Breast epithelium (tissue), 4 donors: ENCODE results near the gene ROMO1. TPM values are rescaled to one million over a fixed set of nuclear protein-coding genes. Genes with fewer than 3 reads are reported as not detected.

ENCODE experiments used
- DNase-seq, 2 donors: peaks; one replicate each; pipeline ENCODE4 v3.0.0-alpha.2; 2019; ENCODE audit warnings: low spot score in 2 of 2
- H3K27ac ChIP-seq, 2 donors: fragments of 200-600 bp; sonication (generic) in 1 of 2; one replicate each; pipeline ENCODE4 v1.5.1; 2016 to 2019; ENCODE audit warnings: mild to moderate bottlenecking in 1 of 2
- H3K27me3 ChIP-seq, 2 donors: fragments of 200-600 bp; sonication (generic) in 1 of 2; one replicate each; pipeline versions ENCODE4 v1.5.1 to v1.6.0; 2017 to 2019; ENCODE audit warnings: control low read depth in 1 of 2, mild to moderate bottlenecking in 1 of 2
- H3K36me3 ChIP-seq: fragments of 200-600 bp; one replicate; pipeline ENCODE4 v1.5.1; 2019
- H3K4me1 ChIP-seq, 2 donors: fragments of 200-600 bp; sonication (generic); one replicate each; pipeline ENCODE4 v1.5.1; 2016 to 2019; ENCODE audit warnings: control low read depth in 1 of 2
- H3K4me3 ChIP-seq, 3 donors: fragments of 200-600 bp; sonication (generic); 1 replicate in 2 of 3; 2 replicates in 1 of 3; pipeline ENCODE4 v1.5.1; 2016 to 2019; ENCODE audit warnings: mild to moderate bottlenecking in 3 of 3, moderate library complexity in 2 of 3
- H3K9me3 ChIP-seq, 2 donors: fragments of 200-600 bp; sonication (generic) in 1 of 2; one replicate each; pipeline ENCODE4 v1.5.1; 2016 to 2019; ENCODE audit warnings: control low read depth in 1 of 2
- CTCF ChIP-seq, 3 donors: fragments of 450-650 bp; IDR thresholded peaks; one replicate each; pipeline ENCODE4 v1.5.1; 2016 to 2017; ENCODE audit warnings: antibody characterized with exemption in 3 of 3, mild to moderate bottlenecking in 3 of 3, moderate library complexity in 3 of 3
- POLR2A ChIP-seq: fragments of 450-650 bp; IDR thresholded peaks from one replicate; pipeline ENCODE4 v1.6.1; 2016; ENCODE audit warnings: antibody characterized with exemption, mild to moderate bottlenecking, moderate library complexity
- POLR2AphosphoS5 ChIP-seq, 3 donors: sonication (generic); formaldehyde crosslinking; IDR thresholded peaks; one replicate each; pipeline ENCODE4 v1.6.1; 2017; ENCODE audit warnings: antibody characterized with exemption in 3 of 3
- intact Hi-C: fragments of 100-400 bp; cut with DNase I; formaldehyde crosslinking; loops from one replicate; pipeline ENCODE4 v1.15.1; 2023; ENCODE audit warnings: low total_unique reads
- total RNA-seq, 3 donors: library from RNA; depleted of rRNA; stranded (reverse); fragments of >200 nt; gene quantifications; one replicate each; pipeline ENCODE4 v1.1.0, GENCODE V29; 2016

The ROMO1 gene
- total RNA-seq, 3 donors from 2014 or later: 231 to 348 (median 306) TPM

DNA sequence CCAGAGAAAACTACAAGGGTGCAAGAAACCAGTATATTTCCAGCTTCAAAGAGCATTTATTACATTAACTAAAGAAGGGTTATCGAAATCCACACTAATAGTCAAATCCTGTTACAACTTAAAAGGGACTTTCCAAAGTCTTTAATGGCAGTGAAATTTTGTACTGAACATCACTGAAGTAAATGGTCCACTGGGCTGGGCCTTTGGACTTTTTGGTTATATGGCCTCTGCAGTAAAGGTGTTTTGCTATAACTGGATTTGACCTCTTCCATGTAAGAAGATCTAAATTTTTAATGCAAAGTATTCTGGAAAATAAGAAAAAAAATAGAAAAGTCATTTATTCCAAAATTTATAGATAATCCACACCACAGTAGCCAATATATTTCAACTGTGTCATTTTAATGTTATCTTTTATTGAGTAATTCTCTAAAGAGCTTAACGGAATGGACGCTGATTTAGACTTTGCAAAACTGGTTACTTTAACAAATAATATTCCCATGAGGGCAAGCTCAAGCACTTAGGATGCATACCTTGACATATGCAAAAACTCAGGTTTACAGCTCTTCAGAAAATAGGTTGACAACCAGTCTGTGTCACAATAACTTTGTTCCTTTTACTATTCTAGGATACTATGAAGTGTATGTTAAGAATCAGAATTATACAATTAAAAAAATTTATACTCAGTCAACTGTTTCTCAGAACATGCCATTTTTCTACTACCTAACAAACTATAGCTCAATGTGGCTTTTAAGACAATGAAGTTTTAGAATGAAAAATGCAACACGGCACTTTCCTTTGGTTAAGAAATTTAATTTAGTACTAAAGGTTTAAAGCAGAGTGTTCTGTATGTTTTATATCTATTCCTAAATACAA is 35.8 kb downstream of the ROMO1 start:
- intact Hi-C loops: loop anchor here (5.0 kb wide), 1 partner anchor 277 kb away; no protein-coding TSS in a partner anchor
- H3K4me3 ChIP-seq: no peak overlapping the region
- peaks cover 5 to 31% of the 10 kb centered on the region in 2 donors for H3K4me1 ChIP-seq
- H3K36me3 ChIP-seq: peaks cover 15% of the 10 kb centered on the region
- H3K27ac ChIP-seq: no peak overlapping the region
- no peaks in the 10 kb centered on the region for H3K9me3 ChIP-seq
- DNase-seq: no peak
- H3K27me3 ChIP-seq: no peaks in the 10 kb centered on the region
- TF ChIP-seq POLR2AphosphoS5 (IDR thresholded peaks at IDR 0.05) (no peak), CTCF (IDR thresholded peaks at IDR 0.05) (no peak), POLR2A (no peak)

- H3K4me3 ChIP-seq: peak overlapping the region in 2 of 3 donors; percentile 9 to 21
- no peaks in the 10 kb centered on the region for H3K27me3 ChIP-seq
- TF ChIP-seq POLR2A (no peak), CTCF (IDR thresholded peaks at IDR 0.05) (no peak), POLR2AphosphoS5 (IDR thresholded peaks at IDR 0.05) (no peak)
- intact Hi-C loops: loop anchor here (5.0 kb wide), 1 partner anchor 276 kb away; no protein-coding TSS in a partner anchor
- H3K4me1 ChIP-seq: peaks cover 5 to 21% of the 10 kb centered on the region in 2 donors
- H3K27ac ChIP-seq: peak overlapping the region in 1 of 2 donors; percentile 36
- H3K9me3 ChIP-seq: no peaks in the 10 kb centered on the region
- peaks cover 9% of the 10 kb centered on the region for H3K36me3 ChIP-seq
- no peak for DNase-seq
Observed at GRCh38 chr20:35735826-35736470, 36.7 kb downstream of the ROMO1 start.

DNA sequence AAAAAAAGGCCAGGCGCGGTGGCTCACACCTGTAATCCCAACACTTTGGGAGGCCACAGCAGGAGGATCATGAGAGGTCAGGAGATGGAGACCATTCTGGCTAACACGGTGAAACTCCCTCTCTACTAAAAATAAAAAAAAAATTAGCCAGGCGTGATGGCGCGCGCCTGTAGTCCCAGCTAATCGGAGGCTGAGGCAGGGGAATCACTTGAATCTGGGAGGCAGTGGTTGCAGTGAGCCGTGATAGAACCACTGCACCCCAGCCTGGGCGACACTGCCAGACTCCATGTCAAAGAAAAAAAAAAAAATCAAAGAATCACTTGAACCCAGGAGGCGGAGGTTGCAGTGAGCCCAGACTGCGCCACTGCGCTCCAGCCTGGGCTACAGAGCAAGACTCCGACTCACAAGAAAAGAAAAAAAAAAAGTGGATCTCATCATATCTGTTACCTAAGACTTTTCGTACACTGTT is 38.7 kb downstream of the ROMO1 start:
- H3K9me3 ChIP-seq: no peaks in the 10 kb centered on the region
- H3K27ac ChIP-seq: no peak overlapping the region
- H3K36me3 ChIP-seq: peaks cover 9% of the 10 kb centered on the region
- intact Hi-C loops: loop anchor here (5.0 kb wide), 1 partner anchor 274 kb away; no protein-coding TSS in a partner anchor
- TF ChIP-seq POLR2AphosphoS5 (IDR thresholded peaks at IDR 0.05): peak in 1 of 3 donors; percentile 6
- TF ChIP-seq CTCF (IDR thresholded peaks at IDR 0.05): no peak
- DNase-seq: no peak
- peaks cover 5 to 18% of the 10 kb centered on the region in 2 donors for H3K4me1 ChIP-seq
- no peak overlapping the region for H3K4me3 ChIP-seq
- no peaks in the 10 kb centered on the region for H3K27me3 ChIP-seq

DNA sequence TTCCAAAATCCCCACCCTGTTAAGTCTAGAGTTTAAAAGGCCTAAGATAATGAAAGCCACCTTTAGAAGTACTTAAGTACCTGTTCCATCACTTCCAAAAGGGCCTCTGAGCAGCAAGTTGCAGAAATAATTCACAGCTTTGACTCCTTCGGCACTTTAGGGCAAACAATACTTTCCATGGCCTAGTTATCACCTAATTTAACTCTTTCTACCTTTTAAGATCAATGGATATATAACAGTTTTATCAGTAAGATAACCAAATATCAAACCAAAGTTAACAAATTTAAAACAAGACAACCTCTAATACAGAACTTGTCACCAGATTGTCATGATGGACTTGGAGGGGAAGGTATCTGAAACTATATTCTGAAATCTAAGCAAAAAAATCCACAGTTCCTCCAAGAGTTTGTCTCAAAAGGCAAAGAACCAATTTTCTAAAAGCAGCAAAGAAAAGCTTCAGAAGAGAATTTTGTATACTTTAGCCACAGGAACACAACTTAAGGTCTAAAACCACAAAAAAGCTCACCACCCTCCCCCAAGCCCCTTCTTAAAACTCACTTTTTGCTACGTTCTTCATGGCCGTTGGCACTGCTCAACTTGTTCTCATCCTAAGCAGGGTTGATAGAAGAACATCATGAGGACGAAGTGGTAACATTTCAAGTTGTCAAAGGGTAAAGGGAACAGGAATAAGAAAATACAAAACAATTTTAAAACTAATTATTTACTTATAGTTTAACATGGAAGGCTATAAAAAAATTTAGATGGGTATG is 39.4 kb downstream of the ROMO1 start:
- H3K27me3 ChIP-seq: no peaks in the 10 kb centered on the region
- H3K27ac ChIP-seq: peak overlapping the region in 1 of 2 donors; percentile 17
- no peak for TF ChIP-seq POLR2A
- TF ChIP-seq POLR2AphosphoS5 (IDR thresholded peaks at IDR 0.05): no peak
- TF ChIP-seq CTCF (IDR thresholded peaks at IDR 0.05): no peak
- H3K4me3 ChIP-seq: peak overlapping the region in 1 of 3 donors; percentile 12
- no peaks in the 10 kb centered on the region for H3K9me3 ChIP-seq
- H3K36me3 ChIP-seq: peaks cover 9% of the 10 kb centered on the region
- intact Hi-C loops: loop anchor here (5.0 kb wide), 1 partner anchor 274 kb away; no protein-coding TSS in a partner anchor
- peaks cover 5 to 18% of the 10 kb centered on the region in 2 donors for H3K4me1 ChIP-seq
- DNase-seq: no peak
